ENCODE measurements around the gene PLOD3. TPM values are rescaled to one million over a fixed set of nuclear protein-coding genes. Genes with fewer than 3 reads are reported as not detected.
"Not testable (repeated sequence)": the region's sequence is repeated elsewhere in the genome, so short reads cannot be mapped to it uniquely, and the experiment has no call there.

Gene PLOD3
- total and polyA plus RNA-seq, 2 donors (not counting 3 experiments of a cell fraction or from before 2014, with no cell fraction given), result 143 to 170 TPM

GRCh38 chr7:101203740-101204738 lies 13.3 kb downstream of the PLOD3 start:
- DNase-seq (ENCODE audit: low read depth, low spot score), result not testable (repeated sequence)
- CTCF ChIA-PET, result interaction anchor here (1.6 to 5.2 kb wide), 4 partner anchors 9 to 60 kb away, joined by 5 to 38 read pairs (median 6); partner anchors contain the start of genes PLOD3 and ZNHIT1

GRCh38 chr7:101202603-101202918 lies 14.8 kb downstream of the PLOD3 start:
- no peak overlapping the region for H3K9ac ChIP-seq (replicated peaks; ENCODE audit: extremely low read depth, insufficient read depth, low read length)
- H3K36me3 ChIP-seq (ENCODE audit: control insufficient read depth in 2 of 2, extremely low read depth in 1 of 2, insufficient read depth in 2 of 2, low read length in 2 of 2), result peaks cover 0 to 7% of the 10 kb centered on the region in 2 experiments
- POLR2A ChIA-PET, result no interaction called here
- DNase-seq (ENCODE audit: low read depth, low spot score) (no peak), FAIRE-seq (no peak)
- H2AFZ ChIP-seq (ENCODE audit: low read depth, low read length), result no peak overlapping the region
- H3K4me2 ChIP-seq (ENCODE audit: insufficient read depth, low read length), result no peak overlapping the region
- intact Hi-C loops (cut with micrococcal nuclease), result no loop called here
- H3K4me1 ChIP-seq (ENCODE audit: control insufficient read depth, extremely low read depth, insufficient read depth, low read length), result peaks cover 5% of the 10 kb centered on the region
- no peaks in the 10 kb centered on the region for H3K9me1 ChIP-seq (replicated peaks; ENCODE audit: control insufficient read depth, extremely low read depth, insufficient read depth, low read length)
- no peaks in the 10 kb centered on the region for H4K20me1 ChIP-seq (replicated peaks; ENCODE audit: control insufficient read depth, extremely low read depth, insufficient read depth, low read length)
- dilution Hi-C loops (cut with MboI; ENCODE audit: extremely low pct_ligation_motif_present, low sequenced_read_pairs), result no loop called here
- no peaks in the 10 kb centered on the region for H3K9me3 ChIP-seq (replicated peaks; ENCODE audit: control insufficient read depth, insufficient read depth, low read length)
- CTCF ChIA-PET, result interaction anchor here (1.5 to 5.2 kb wide), 3 partner anchors 10 to 58 kb away, joined by 4 to 38 read pairs (median 5); partner anchors contain the start of gene FIS1
- H3K27me3 ChIP-seq (ENCODE audit: control insufficient read depth in 2 of 2, insufficient read depth in 2 of 2, low read length in 2 of 2), result peaks cover 28 to 29% of the 10 kb centered on the region in 2 experiments
- no peaks in the 10 kb centered on the region for H3K79me2 ChIP-seq (ENCODE audit: control insufficient read depth, insufficient read depth, low read length)
- BruUV-seq (replicated peaks), result no TSS peak
- no peak overlapping the region for H3K4me3 ChIP-seq (replicated peaks in 1 of 3; ENCODE audit: insufficient read depth in 1 of 3, low read depth in 1 of 3, low read length in 3 of 3)
- H3K27ac ChIP-seq (ENCODE audit: insufficient read depth, low read depth, low read length), result no peak overlapping the region
- TF ChIP-seq FOS (IDR thresholded peaks at IDR 0.05; ENCODE audit: borderline replicate concordance, insufficient read depth, low read length) (no peak), POLR2AphosphoS5 (IDR thresholded peaks at IDR 0.05; ENCODE audit: insufficient read depth, low read depth, low read length) (no peak), MYC (IDR thresholded peaks at IDR 0.05; ENCODE audit: low read depth, low read length) (no peak), POLR2A (IDR thresholded peaks at IDR 0.05; ENCODE audit: low read depth, low read length) (no peak), GATA2 (IDR thresholded peaks at IDR 0.05; ENCODE audit: insufficient read depth, insufficient read length, low read depth, low read length) (no peak), MAX (IDR thresholded peaks at IDR 0.05; ENCODE audit: insufficient read depth, insufficient read length) (no peak), JUN (IDR thresholded peaks at IDR 0.05; ENCODE audit: borderline replicate concordance, insufficient read depth, insufficient read length, low read depth) (no peak), EZH2 (IDR thresholded peaks at IDR 0.05; ENCODE audit: borderline replicate concordance, low read depth, low read length, severe bottlenecking) (no peak), CTCF (IDR thresholded peaks at IDR 0.05; ENCODE audit: extremely low read depth in 1 of 2, insufficient read depth in 1 of 2, low read depth in 1 of 2, low read length in 2 of 2) (no peak)

More at GRCh38 chr7:101203740-101204738, 13.3 kb downstream of the PLOD3 start:
- FAIRE-seq; POLR2A ChIA-PET; H3K79me2 ChIP-seq (ENCODE audit: control insufficient read depth, insufficient read depth, low read length); H3K4me2 ChIP-seq (ENCODE audit: insufficient read depth, low read length); H3K9me3 ChIP-seq (replicated peaks; ENCODE audit: control insufficient read depth, insufficient read depth, low read length); intact Hi-C loops (cut with micrococcal nuclease); dilution Hi-C loops (cut with MboI; ENCODE audit: extremely low pct_ligation_motif_present, low sequenced_read_pairs); H3K4me1 ChIP-seq (ENCODE audit: control insufficient read depth, extremely low read depth, insufficient read depth, low read length); H3K9ac ChIP-seq (replicated peaks; ENCODE audit: extremely low read depth, insufficient read depth, low read length); H3K4me3 ChIP-seq (replicated peaks in 1 of 3; ENCODE audit: insufficient read depth in 1 of 3, low read depth in 1 of 3, low read length in 3 of 3); BruUV-seq (replicated peaks); H3K9me1 ChIP-seq (replicated peaks; ENCODE audit: control insufficient read depth, extremely low read depth, insufficient read depth, low read length); H4K20me1 ChIP-seq (replicated peaks; ENCODE audit: control insufficient read depth, extremely low read depth, insufficient read depth, low read length); H2AFZ ChIP-seq (ENCODE audit: low read depth, low read length); H3K27ac ChIP-seq (ENCODE audit: insufficient read depth, low read depth, low read length): not testable (repeated sequence)
- Histone ChIP-seq H3K27me3 (ENCODE audit: control insufficient read depth in 2 of 2, insufficient read depth in 2 of 2, low read length in 2 of 2) (peaks cover 28 to 29% of the 10 kb centered on the region in 2 experiments), H3K36me3 (ENCODE audit: control insufficient read depth in 2 of 2, extremely low read depth in 1 of 2, insufficient read depth in 2 of 2, low read length in 2 of 2) (peaks cover 3 to 13% of the 10 kb centered on the region in 2 experiments)
